GM21825 (cell line): ENCODE results near the gene GPC5.

Experiments used
- ATAC-seq: cut with Tn5 transposase; IDR thresholded peaks from one replicate; pipeline ENCODE4 v1.9.1; 2021; ENCODE audit warnings: mild to moderate bottlenecking, moderate library complexity; ENCODE audit not compliant: unreplicated experiment

Gene GPC5

DNA sequence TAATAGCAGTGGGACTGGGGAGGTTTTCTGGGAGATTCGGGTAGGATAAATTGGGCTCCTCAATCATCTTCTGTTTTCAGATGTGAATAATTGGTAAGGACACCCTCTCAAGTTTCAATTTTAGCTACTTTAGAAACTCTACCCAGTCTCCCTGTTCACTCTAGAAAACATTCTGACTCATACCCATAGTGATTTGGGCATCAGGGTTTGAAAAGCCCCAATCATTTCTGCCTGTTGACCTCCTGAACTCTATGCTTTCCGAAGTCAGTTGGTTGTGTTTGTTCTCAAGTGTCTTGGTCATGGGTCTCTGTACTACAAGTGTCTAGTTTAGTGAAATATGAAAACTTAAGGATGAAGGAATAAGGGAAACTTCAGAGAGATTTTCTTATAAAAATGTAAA is 916.8 kb downstream of the GPC5 start:
- ATAC-seq: no peak

- no peak for ATAC-seq
Observed at GRCh38 chr13:92316030-92316429, 917.6 kb downstream of the GPC5 start.

GRCh38 chr13:92317066-92317465 is 918.6 kb downstream of the GPC5 start:
- ATAC-seq: no peak

DNA sequence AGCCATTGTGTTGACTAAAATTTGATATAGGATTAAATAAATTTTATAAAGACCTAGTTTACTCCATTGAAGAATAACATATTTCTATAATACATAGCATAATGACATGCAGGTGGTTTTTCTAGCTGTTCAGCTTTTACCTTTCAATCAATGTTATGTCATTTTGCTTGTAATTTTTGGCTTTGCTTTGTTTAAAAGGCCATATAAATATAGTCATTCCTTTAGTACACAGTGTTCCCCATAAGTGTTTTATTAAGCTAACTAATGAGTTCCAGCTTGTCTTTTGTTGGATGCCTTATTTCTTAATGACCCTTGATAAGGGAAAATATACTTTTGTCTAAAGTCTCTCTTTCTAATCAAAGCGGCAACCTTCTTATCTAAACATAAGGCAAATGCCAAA is 921.9 kb downstream of the GPC5 start:
- ATAC-seq: no peak

DNA sequence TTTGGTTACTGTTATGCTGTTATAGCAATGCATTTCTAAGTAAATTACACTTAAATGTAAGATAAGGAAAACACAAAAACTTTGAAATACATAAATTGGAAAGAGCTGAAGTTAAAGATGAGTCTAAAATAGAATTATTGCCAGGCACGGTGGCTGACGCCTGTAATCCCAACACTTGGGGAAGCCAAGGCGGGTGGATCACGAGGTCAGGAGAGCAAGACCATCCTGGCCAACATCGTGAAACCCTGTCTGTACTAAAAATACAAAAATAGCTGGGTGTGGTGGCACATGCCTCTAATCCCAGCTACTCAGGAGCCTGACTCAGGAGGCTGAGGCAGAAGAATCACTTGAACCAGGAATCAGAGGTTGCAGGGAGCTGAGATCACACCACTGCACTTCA is 922.8 kb downstream of the GPC5 start:
- ATAC-seq: no peak

GRCh38 chr13:92345627-92346026 is 947.2 kb downstream of the GPC5 start:
- no peak for ATAC-seq

DNA sequence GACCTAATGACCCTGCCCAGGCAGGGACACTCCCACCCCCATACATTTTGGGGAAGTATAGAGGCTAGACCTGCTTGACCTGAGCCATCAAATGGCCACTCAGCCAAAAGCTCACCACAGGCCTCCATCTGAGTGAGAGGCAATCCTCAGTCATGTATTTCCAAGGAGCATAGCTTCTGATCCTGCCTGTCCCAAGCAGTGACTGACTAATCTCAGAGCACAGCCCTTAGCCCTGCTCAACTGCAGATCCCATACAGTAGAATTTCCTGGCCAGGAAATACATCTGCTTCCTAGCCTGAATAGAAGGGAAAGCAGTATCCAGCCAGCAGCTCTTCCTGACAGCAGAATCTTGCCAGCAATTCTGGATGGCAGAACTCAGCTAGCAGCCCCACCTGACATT is 947.6 kb downstream of the GPC5 start:
- no peak for ATAC-seq

GRCh38 chr13:92354583-92354982 is 956.2 kb downstream of the GPC5 start:
- ATAC-seq: no peak

- ATAC-seq: no peak
Observed at GRCh38 chr13:92355213-92355612, 956.8 kb downstream of the GPC5 start.

DNA sequence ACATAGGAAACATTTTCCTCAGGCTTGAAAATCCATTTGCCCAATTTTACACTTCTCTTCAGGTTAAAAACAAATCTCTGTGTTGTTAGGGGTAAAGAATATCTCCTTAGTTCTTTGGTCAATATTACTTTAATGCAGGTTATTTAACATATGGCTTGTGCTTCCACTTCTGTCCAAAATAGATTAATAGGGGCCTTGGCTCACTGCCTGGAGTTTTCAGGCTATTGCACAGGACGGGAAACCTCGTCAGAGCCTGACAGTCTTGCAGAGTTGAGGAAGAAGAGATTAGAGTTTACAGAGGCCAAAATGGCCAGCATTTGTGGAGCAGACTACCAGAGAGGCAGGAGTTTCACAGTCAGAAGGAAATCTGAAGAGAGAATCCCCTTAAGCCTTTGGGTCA is 964.3 kb downstream of the GPC5 start:
- no peak for ATAC-seq

- no peak for ATAC-seq
Observed at GRCh38 chr13:92365904-92366303, 967.5 kb downstream of the GPC5 start.

DNA sequence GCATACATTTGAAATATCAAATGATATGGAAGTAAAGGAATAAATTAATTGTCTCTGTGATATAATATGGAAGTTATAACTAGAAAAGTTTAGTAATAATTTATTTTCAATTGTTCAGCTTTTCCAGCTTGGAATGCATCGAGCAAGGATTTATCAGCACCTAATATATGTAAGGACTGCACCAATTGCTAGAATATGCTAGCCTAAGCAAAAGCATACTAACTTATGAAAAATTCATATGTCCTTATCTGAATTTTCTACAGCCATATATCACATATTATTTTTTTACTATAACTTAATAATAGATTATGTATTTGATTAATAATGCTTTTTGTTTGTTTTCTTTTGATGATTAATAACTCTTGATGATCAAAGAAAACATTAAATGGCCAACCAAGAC is 979.0 kb downstream of the GPC5 start:
- ATAC-seq: no peak

DNA sequence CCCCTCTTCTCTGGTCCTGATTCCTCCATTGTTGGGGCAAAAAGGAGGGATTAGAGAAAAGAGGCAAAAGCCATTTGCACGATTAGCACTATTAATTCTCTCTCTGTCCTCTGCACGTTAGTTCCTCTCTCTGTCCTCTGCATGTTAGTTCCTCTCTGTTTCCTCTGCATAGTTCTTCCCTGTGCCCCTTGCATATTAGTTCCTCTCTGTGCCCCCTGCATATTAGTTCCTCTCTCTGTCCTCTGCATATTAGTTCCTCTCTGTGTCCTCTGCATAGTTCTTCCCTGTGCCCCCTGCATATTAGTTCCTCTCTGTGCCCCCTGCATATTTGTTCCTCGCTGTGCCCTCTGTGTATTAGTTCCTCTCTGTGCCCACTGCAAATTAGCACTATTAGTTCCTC is 981.0 kb downstream of the GPC5 start:
- ATAC-seq: no peak

- ATAC-seq: no peak
Observed at GRCh38 chr13:92384410-92384809, 986.0 kb downstream of the GPC5 start.

DNA sequence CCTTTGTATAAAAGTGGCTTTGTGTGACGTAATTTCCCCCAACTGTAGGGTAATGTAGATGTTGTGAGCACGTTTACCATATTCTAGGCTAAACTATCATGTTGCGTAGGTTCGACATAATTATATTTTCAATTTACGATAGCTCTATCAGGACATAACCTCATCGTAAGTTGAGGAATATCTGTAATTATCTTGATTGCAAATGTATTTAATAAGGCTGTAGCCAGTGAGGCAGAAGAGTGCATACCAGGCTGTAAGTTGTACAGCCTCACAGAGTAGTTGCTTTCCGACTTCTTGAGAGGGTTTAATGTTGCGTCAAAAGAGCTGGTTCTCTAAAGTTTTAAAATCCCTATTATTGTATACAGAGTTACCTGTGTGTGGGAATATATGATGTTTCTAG is 988.8 kb downstream of the GPC5 start:
- ATAC-seq: no peak

- ATAC-seq: no peak
Observed at GRCh38 chr13:92390217-92390616, 991.8 kb downstream of the GPC5 start.

DNA sequence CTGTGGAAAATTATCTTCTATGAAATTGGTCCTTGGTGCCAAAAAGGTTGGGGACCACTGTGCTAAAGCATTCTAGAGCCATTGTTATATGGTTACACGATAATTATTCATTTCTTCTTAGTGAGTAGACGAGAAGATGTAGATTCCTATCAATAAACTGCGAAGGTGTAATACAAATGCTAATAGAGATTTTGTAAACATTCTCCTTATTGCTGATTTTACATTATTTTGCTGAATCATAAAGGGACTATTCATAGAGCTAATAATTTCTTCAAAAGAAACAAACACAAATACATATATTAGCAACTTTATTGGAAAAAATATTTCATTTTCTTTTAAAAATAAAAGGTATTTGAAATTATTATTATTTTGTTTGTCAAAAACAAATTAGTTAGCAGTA is 1005.2 kb downstream of the GPC5 start:
- no peak for ATAC-seq

GRCh38 chr13:92407858-92408257 is 1009.4 kb downstream of the GPC5 start:
- no peak for ATAC-seq

GRCh38 chr13:92412481-92412880 is 1014.1 kb downstream of the GPC5 start:
- ATAC-seq: no peak

- no peak for ATAC-seq
Observed at GRCh38 chr13:92412996-92413395, 1014.6 kb downstream of the GPC5 start.

DNA sequence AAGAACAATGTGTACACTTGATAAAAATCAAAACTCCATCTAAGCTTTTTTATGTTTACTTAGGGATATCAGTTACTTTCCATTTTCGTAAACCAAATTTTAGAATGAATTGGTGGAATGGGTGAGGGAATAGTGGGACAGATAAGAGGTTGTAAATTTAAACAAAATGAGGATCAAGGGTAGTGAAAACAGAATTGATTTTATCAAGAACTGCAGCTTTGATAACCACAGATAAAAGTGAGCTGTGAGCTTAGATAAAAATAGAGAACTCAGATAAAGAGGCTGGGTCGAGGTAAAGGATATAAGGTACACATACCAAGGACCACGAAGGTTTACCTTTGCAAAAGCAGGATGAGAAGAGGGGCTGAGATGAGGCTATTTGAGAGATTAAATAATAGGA is 1015.0 kb downstream of the GPC5 start:
- no peak for ATAC-seq

- no peak for ATAC-seq
Observed at GRCh38 chr13:92414851-92415250, 1016.4 kb downstream of the GPC5 start.

- ATAC-seq: no peak
Observed at GRCh38 chr13:92415781-92416180, 1017.4 kb downstream of the GPC5 start.

- no peak for ATAC-seq
Observed at GRCh38 chr13:92418818-92419412, 1020.5 kb downstream of the GPC5 start.
